GM21723 (cell line): ENCODE data around the gene KCNG3.

Experiments used
- ATAC-seq: cut with Tn5 transposase; IDR thresholded peaks from one replicate; pipeline ENCODE4 v1.9.1; 2021; ENCODE audit warnings: mild to moderate bottlenecking, moderate library complexity; ENCODE audit not compliant: unreplicated experiment

KCNG3 gene

DNA sequence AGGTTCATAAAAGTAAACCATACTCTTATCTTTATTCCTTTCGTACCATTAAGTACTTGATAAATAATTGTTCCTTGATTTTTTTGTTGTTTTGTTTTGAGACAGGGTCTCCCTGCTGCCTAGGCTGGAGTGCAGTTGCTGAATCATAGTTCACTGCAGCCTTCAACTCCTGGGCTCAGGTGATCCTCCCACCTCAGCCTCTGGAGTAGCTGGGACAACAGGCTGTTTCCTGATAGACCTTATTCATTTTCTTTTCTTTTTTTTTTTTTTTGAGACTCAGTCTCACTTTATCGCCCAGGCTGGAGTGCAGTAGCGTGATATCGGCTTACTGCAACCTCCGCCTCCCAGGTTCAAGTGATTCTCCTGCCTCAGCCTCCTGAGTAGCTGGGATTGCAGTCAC, 5.5 kb downstream of the KCNG3 start:
- no peak for ATAC-seq

DNA sequence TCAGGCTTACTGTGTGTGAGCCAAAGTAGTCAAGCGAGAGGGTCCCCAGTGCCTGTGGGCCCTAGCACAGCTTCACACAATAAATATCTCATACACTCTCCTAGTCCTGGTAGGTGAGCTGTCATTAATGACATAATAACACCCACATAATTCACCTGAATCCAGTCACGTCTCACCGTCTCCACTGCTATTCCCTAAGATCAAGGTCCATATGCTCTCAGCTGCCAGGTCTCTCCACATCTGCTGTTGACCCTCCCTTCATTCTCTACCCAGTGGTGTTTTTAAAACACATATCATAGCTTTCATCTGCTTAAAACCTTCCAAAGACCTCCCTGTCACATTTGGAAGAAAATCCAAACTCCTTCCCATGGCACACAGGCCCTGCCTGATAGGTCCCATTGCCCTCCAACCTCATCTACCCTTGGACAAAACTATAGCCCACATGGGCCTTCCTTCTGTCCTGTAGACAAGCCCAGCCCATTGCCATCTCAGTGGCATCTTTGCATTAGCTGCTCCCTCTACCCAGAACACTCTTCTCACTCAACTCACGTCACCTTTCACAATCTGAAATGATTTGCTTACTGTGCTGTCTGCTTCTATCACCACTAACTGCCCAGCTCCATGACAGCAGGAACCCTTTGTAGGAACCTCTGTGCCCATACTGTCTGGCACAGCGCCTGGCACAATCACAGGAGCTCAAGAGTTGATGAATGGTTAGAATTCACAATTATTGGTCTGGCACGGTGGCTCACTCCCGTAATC, 7.5 kb downstream of the KCNG3 start:
- no peak for ATAC-seq

DNA sequence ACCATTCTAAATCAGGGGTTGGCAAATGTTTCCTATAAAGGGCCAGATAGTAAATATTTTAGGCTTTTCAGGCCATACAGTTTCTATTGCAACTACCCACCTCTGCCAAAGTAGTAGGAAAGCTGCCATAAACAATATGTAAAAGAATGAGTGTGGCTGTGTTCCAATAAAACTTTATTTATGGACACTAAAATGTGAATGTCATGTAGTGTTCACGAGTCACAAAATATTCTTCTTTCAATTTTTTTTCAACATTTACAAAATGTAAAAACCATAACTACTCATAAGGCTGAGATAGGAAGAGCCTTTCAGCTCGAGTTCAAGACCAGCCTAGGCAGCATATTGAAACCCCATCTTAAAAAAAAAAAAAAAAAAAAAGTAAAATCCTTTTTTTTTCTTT, 13.4 kb downstream of the KCNG3 start:
- no peak for ATAC-seq

DNA sequence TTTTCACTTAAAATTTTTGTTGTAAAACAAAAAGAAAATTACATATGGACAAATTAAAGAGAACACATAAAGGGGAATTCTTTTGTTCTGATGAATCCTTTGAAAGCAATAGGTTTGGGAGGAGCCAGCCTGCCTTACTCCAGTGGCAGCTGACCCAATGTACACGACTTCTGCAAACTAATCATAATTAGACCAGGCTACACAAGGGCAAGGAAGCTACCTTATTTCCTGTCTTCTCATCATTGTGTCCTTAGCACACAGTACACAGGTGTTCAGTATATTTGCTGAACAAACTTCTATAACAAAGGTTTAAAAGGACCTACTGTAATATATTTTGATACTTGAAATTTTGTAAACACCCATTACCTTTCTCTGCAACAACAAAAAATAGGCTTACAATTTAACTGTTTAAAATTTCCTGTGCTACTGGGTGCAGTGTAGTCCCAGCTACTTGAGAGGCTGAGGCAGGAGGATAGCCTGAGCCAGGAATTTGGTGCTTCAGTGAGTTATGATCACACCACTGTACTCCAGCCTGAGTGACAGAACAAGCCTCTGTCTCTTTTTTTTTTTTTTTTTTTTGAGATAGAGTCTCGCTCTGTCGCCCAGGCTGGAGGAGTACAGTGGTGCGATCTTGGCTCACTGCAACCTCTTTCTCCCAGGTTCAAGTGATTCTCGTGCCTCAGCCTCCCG, 18.9 kb downstream of the KCNG3 start:
- ATAC-seq, result no peak

DNA sequence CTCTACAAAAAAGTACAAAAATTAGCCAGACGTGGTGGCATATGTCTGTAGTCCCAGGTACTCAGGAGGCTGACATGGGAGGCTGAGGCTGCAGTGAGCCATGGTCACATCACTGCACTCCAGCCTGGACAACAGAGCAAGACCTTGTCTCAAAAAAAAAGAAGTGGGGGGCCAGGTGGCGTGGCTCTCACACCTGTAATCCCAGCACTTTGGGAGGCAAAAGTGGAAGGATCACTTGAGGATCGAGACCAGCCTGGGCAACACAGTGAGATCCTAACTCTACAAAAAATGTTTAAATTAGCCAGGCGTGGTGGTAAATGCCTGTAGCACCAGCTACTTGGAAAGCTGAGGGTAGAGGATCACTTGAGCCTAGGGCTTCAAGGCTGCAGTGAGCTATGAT, 23.1 kb downstream of the KCNG3 start:
- ATAC-seq, result no peak

DNA sequence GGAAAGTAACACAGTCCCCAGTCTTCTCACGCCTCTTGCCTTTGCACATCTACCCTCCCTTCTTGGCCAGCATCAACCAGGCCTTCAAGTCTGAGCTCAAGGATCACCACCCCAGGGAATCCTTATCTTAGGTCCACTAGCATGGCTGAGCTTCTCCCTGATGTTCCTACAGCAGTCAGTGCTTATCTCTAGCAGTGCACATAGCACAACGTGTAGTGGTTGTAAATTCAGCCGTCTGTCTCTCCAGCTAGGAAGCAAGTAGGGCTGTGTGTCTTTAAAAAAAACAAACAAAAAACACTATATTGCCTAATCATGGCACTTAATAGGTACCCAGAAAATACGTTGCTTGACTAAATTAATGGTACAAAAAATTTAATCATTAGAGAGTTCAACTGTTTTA, 29.2 kb downstream of the KCNG3 start:
- ATAC-seq, result no peak

DNA sequence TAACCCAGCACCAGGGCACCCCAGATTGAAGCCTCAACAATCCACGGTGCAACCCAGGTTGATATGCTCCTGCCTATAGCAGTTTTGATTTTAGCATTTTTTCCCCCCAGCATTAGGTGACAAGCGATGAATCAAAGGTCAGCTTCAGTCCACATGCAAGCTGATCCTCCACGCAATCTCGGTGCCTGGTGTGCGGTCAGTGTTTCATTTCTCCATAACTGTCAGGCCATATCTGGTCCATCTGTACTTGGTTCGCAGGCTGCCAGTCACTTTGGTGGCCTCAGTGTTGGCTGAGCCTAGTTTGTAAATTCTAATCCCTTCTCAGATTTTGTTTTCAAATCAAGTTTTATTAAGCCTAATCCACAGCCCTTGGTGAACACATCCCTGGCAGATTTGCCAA, 30.2 kb downstream of the KCNG3 start:
- no peak for ATAC-seq

DNA sequence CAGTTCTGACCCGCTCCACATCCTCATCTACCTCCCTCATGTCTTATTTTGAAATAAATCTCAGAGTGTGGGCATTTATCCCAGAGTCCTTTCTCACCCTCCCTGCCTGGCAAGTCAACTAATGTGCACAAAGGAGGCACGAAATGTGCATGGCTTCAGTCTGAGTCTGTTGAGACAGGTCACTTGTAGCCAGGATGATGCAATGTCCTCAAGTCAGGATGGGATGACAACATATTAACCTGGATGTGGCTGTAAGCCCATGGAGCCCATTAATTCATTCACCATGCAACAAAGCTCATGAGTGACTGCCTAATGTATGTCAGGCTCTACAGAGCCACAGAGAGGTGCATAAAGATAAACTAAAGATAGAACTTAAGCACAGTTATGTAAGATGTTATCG, 34.5 kb downstream of the KCNG3 start:
- no peak for ATAC-seq

DNA sequence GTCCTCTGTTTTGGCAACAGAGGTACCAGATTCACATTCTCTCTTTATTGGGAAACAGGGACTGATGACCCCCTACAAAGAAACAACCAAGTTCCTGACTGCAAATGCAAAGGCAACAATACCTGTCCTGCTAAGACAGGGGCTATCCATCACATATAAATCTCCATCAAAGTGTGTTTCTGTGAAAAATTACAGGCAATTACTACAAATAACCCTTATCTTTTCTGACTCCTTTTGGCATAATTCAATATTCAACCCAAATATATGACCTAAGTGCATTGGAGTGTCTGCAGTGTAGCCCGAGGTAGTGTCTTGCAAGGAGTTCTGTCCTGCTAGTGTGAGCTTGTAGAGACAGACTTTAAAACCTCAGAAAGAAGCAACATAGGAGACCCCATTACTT, 35.4 kb downstream of the KCNG3 start:
- no peak for ATAC-seq

DNA sequence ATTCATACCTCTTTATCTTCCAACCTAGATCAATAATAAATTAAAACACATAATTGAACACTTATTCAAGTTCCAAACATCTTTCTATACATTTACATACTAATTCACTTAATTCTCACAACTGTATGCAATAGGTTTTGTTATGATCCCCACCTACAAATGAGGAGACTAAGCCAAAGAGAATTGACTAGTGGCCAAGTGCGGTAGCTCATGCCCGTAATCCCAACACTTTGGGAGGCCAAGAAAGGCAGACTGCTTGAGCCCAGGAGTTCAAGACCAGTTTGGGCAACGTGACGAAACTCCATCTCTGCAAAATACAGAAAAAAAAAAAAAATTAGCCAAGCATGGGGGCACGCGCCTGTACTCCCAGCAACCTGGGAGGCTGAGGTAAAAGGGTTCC, 36.8 kb downstream of the KCNG3 start:
- no peak for ATAC-seq

DNA sequence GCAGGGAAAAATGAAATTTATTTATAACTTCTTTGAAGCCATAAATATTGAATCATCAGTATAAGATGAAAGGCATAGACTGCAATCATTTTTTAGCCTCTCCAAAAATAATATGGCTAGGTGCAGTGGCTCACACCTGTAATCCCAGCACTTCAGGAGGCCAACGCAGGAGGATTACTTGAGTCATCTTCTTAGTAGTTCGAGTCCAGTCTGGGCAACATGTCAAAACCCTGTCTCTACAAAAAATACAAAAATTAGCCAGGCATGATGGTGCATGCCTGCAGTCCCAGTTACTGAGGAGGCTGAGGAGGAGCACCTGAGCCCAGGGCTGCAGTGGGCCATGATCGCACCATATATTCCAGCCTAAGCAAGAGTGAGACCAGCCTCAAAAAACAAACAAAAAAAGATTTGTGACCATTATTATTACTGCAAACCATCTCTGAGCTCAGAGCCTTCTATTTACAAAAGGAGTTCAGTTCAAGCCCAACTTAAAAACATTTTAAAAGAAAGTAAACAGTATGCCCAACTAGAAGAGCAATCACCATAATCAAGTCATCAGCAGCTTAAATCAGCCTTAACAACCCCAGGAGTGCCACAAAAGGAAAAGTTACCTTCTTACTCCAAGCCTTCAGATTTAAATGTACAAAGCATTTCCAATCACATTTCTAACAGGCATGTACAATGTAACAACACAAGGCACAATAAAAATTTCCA, 37.5 kb downstream of the KCNG3 start:
- no peak for ATAC-seq

DNA sequence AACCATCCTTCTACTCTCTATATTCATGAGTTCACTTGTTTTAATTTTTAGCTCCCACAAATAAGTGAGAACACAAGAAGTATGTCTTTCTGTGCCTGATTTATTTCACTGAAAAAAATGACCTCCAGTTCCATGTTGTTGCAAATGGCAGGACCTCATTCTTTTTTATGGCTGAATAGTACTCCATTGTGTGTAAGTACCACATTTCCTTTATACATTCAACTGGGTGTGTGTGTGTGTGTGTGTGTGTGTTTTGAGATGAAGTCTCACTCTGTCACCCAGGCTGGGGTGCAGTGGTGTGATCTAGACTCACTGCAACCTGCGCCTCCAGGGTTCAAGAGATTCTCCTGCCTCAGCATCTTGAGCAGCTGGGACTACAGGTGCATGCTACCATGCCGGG, 41.2 kb downstream of the KCNG3 start:
- no peak for ATAC-seq

DNA sequence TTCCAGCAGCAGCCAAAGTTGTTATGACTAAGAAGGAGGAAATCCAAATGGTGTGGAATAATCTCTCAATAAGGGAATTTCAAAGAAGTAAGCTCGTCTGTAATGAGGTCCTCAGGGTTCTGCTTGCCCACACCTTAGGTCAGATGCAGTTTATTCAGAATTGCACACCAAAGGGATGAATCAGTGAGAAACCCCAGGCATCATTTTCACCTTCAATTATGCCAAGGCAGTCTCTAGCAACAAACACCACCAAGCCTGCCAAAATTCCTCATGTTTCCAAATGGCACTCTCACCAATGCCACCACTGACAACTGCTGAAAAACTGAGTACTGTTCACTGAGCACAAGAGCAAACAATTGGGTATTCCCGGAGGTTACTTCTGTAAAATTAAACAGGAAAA, 43.6 kb downstream of the KCNG3 start:
- no peak for ATAC-seq

DNA sequence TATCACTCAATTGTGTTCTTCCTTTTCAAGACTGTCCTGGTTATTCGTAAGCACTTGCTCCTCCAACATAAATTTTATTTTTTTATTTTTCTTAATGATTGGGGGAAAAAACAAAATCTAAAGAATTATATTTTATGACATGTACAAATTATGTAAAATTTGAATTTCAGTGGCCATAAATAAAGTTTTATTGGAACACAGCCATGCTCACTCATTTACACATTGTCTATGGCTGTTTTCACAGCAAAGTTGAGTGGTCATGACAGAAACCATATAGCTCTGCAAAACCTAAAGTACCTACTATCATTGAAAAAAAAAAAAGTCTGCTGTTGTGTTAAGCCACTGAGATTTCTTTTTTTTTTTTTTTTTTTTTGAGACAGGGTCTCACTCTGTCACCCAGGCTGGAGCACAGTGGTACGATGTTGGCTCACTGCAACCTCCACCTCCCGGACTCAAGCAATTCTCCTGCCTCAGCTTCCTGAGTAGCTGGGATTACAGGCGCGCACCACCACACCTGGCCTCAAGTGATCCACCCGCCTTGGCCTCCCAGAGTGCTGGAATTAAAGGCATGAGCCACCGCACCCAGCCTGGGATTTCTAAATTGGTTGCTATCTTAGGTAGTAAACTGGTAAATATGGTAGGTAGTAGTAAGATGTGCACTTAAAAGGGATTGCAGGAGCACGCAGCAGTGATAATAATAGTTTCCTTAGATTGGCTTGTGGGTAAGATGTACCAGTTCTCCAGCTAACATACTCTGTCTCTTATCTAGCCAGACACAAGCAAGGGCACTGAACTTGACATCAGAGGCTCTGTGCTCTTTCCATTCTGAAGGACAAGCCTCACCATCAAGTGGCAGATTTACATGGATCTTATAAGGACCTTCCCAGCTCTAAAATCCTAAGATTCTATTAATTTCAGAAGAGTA, 44.4 kb downstream of the KCNG3 start:
- ATAC-seq, result no peak

DNA sequence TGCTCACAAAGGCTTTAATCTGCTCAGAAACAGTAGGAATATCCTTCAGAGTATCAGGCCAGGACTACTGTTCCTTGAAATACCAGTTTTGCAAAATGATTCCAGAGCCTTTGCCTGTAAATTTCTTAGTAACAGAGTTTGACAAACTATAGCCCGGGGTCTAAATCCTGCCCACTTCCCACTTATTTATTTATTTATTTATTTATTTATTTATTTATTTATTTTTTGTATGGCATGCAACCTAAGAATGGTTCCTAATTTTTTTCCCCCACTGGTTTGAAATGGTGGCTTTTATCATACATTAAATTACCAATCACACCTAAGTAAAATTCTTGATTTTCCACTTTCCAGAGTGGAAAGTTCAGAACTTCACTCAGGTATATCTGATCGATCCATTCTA, 45.6 kb downstream of the KCNG3 start:
- ATAC-seq, result no peak

DNA sequence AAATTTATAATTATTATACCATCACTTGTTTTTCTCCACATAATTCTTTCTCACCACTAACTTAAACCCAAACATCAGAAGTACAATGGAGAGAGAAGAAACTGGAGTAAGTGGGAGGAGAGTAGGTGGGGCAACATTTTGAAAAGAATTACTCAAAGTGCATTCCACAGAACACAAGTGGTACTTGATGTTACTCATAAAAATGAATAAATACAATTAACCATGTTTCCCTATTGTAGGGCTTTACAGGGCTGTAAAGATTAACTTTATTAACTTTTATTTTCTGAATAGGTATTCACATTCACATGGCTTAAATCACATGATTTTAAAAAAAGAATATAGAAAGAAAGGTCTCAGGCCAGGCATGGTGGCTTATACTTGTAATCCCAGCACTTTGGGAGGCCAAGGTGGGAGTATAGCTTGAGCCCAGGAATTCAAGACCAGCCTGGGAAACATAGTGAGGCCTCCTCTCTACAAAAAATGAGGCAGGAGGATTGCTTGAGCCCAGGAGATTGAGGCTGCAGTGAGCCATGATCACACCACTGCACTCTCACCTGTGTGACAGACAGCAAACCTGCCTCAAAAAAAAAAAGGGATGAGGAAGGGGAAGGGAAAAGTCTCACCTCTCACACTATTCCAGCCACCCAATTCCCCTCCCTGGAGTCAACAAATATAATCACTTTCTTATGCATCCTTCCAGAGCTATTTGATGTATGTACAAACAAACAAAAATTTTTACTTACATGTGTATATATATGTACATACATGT, 47.1 kb downstream of the KCNG3 start:
- no peak for ATAC-seq

DNA sequence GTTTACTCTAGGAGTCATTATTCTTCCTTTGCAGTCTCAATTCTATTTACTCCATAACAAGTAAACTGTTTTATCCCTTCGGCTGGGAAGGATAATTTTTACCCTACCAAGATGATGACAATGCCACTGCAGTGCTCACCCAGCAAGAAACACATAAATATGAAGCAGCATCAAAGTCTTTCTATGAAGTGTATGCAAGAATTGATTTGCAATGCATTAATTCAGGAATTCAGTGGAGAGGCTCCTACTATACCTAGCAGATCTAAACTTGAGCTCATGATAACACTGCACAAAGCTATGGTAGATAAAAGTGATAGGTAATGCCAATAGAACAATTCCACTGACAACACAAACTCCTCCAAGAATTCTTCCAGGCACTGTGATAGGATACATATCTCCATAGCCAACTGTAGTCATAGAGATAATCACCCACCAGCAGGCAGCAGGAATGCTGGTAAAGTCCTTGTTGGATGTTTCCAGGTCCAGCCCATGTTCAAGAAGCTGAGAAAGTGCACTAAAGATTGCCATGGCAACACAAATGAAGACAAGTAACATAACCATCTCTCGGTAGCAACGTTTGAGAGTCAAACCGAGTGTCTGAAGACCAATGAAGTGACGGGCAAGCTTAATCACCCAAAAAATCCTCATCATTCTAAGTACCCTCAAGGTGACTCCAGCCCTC, 49.9 kb downstream of the KCNG3 start:
- ATAC-seq, result no peak

DNA sequence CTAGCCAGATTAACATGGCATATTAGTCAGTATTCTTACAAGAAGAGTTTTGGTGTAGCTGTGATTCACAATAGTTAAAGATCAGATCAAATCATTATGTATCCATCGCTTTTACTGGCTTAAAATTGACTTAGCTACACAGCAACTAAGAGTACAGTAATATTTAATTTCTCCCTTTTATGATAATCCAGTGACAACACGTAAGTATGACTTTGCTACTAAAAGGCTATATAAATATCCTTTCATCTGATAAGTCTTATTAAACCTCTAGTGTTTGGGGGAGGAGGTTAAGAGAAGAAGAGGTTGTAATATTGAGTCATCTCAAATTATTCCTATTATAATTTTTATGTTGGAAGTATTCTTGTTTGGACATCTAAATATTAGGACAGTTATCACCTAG, 51.0 kb downstream of the KCNG3 start:
- ATAC-seq, result no peak

DNA sequence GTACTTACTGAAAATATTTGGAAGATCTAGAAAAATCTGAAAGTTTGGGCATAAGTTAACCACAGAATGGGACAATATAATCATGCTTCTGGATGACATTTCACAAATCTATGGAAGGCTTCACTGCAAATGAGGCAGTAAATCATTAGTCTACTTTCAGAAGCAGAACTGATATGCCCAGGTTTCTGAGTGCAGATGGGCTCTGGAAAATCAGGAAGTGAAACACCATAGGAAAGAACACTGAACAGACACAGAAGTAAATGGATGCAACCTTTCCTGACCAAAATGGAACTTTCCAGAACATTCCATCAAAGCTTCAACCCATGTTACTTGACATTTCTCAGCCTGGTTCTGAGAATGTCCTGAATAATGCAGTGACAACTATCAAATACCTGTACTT, 55.1 kb downstream of the KCNG3 start:
- no peak for ATAC-seq

DNA sequence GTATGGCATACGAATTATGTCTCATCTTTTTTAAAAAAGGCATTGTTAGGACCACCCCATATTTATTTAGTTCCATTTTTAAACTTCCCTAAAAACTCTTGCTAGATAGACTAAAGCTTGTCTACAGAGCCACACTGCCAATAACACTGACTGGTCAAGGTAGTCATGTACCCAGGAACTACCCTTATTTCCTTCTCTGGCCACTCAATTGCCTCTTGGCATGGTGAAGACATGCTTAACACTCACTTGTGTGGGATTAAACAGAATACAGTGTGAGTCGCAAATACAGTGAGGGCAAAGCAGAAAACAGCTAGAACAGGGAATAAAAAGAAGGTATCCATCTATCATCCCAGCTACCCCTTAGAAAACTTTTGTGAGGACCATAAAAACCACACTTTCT, 57.4 kb downstream of the KCNG3 start:
- no peak for ATAC-seq
